Neural cell (in vitro differentiated cells): ENCODE measurements around the gene CCDC68. TPM values are rescaled to one million over a fixed set of nuclear protein-coding genes. Genes with fewer than 3 reads are reported as not detected.

Experiments
- H2AFZ ChIP-seq: fragments of 200-600, 300-800 bp; sonication (generic), shearing (Covaris generic); 2 replicates; pipeline ENCODE4 v1.6.0; 2014; ENCODE audit warnings: low read depth, mild to moderate bottlenecking, antibody characterized with exemption, low read length, moderate library complexity
- H3F3A ChIP-seq: fragments of 200-600 bp; shearing (Covaris generic); 2 replicates; pipeline ENCODE4 v1.6.1; 2016; ENCODE audit warnings: mild to moderate bottlenecking, moderate library complexity, mixed read lengths, antibody characterized with exemption, low read length; ENCODE audit not compliant: insufficient read depth, poor library complexity, severe bottlenecking
- H3K27ac ChIP-seq: fragments of 200-600, 300-800 bp; sonication (generic), shearing (Covaris generic); 2 replicates; pipeline ENCODE4 v1.5.1; 2014; ENCODE audit warnings: mild to moderate bottlenecking, low read length, moderate library complexity
- H3K27me3 ChIP-seq: fragments of 300-800, 200-600 bp; sonication (generic), shearing (Covaris generic); 2 replicates; pipeline ENCODE4 v1.6.0; 2014; ENCODE audit warnings: mild to moderate bottlenecking, low read depth, low read length, moderate library complexity; ENCODE audit not compliant: insufficient read depth
- H3K36me3 ChIP-seq: fragments of 300-800, 200-600 bp; sonication (generic), shearing (Covaris generic); 2 replicates; pipeline ENCODE4 v1.5.1; 2014; ENCODE audit warnings: mild to moderate bottlenecking, antibody characterized with exemption, low read length, moderate library complexity; ENCODE audit not compliant: insufficient read depth
- H3K4me2 ChIP-seq: fragments of 300-800, 200-600 bp; sonication (generic), shearing (Covaris generic); 2 replicates; pipeline ENCODE4 v1.6.0; 2014; ENCODE audit warnings: mild to moderate bottlenecking, low read length
- H3K4me3 ChIP-seq: fragments of 300-800, 200-600 bp; sonication (generic), shearing (Covaris generic); 2 replicates; pipeline ENCODE4 v1.5.1; 2014; ENCODE audit warnings: mild to moderate bottlenecking, low read length, moderate library complexity
- H3K79me2 ChIP-seq: fragments of 200-600 bp; shearing (Covaris generic); replicated peaks from 2 replicates; pipeline ENCODE4 v1.6.0; 2014; ENCODE audit warnings: mild to moderate bottlenecking, low read length, moderate library complexity; ENCODE audit not compliant: insufficient read depth
- H3K9ac ChIP-seq: fragments of 300-800, 200-600 bp; sonication (generic), shearing (Covaris generic); 2 replicates; pipeline ENCODE4 v1.6.1; 2016; ENCODE audit warnings: mild to moderate bottlenecking, low read length, mixed read lengths
- H3K9me2 ChIP-seq: fragments of 200-600 bp; shearing (Covaris generic); 2 replicates; pipeline ENCODE4 v1.6.1; 2016; ENCODE audit warnings: mild to moderate bottlenecking, low read length, mixed read lengths; ENCODE audit not compliant: insufficient read depth
- H3K9me3 ChIP-seq: fragments of 200-600, 300-800 bp; sonication (generic), shearing (Covaris generic); 2 replicates; pipeline ENCODE4 v1.6.1; 2016; ENCODE audit warnings: mild to moderate bottlenecking, mixed run types, low read length, moderate library complexity, mixed read lengths
- H4K20me1 ChIP-seq: fragments of 200-600 bp; shearing (Covaris generic); 2 replicates; pipeline ENCODE4 v1.6.1; 2016; ENCODE audit warnings: mild to moderate bottlenecking, mixed run types; ENCODE audit not compliant: insufficient read depth
- EP300 ChIP-seq: fragments of 450-650 bp; conservative IDR thresholded peaks from 2 replicates; pipeline ENCODE4 v1.6.1; 2014; ENCODE audit warnings: antibody characterized with exemption, mild to moderate bottlenecking, moderate library complexity; ENCODE audit not compliant: poor library complexity, severe bottlenecking
- EZH2 ChIP-seq: fragments of 200-600, 300-800 bp; shearing (Covaris generic), sonication (generic); IDR thresholded peaks from 2 replicates; pipeline ENCODE4 v1.6.1; 2014; ENCODE audit warnings: antibody characterized with exemption, low read length, borderline replicate concordance, mild to moderate bottlenecking; ENCODE audit not compliant: insufficient read depth, poor library complexity, severe bottlenecking
- MXI1 ChIP-seq: fragments of 450-650 bp; conservative IDR thresholded peaks from 2 replicates; pipeline ENCODE4 v1.6.1; 2014; ENCODE audit warnings: antibody characterized with exemption, mild to moderate bottlenecking; ENCODE audit not compliant: poor library complexity, severe bottlenecking
- POLR2AphosphoS5 ChIP-seq: IDR thresholded peaks from 2 replicates; pipeline ENCODE4 v1.6.1; 2012
- RAD21 ChIP-seq: fragments of 450-650 bp; conservative IDR thresholded peaks from 2 replicates; pipeline ENCODE4 v1.6.1; 2014; ENCODE audit warnings: antibody characterized with exemption, mild to moderate bottlenecking, moderate library complexity
- SMC3 ChIP-seq: fragments of 450-650 bp; conservative IDR thresholded peaks from 2 replicates; pipeline ENCODE4 v1.6.1; 2014; ENCODE audit warnings: antibody characterized with exemption, mild to moderate bottlenecking, moderate library complexity; ENCODE audit not compliant: poor library complexity
- TAF1 ChIP-seq: IDR thresholded peaks from 2 replicates; pipeline ENCODE4 v1.6.1; 2012; ENCODE audit warnings: low read depth
- polyA plus RNA-seq: library from polyadenylated mRNA; depleted of rRNA; stranded (reverse); fragments of >200 nt; gene quantifications from 2 replicates; pipeline ENCODE4 v1.2.3, GENCODE V29; 2014
- TF ChIP-seq, protein P1 (sequence below): IDR thresholded peaks from 2 replicates; pipeline ENCODE4 v1.6.1; 2012; ENCODE audit warnings: borderline replicate concordance
- TF ChIP-seq, protein P2 (sequence below): fragments of 450-650 bp; IDR thresholded peaks from 2 replicates; pipeline ENCODE4 v1.5.1; 2014; ENCODE audit warnings: antibody characterized with exemption, mild to moderate bottlenecking, moderate library complexity; ENCODE audit not compliant: poor library complexity, severe bottlenecking

The CCDC68 gene
- polyA plus RNA-seq, 1 donor from 2014 or later, result 0.30 TPM

DNA sequence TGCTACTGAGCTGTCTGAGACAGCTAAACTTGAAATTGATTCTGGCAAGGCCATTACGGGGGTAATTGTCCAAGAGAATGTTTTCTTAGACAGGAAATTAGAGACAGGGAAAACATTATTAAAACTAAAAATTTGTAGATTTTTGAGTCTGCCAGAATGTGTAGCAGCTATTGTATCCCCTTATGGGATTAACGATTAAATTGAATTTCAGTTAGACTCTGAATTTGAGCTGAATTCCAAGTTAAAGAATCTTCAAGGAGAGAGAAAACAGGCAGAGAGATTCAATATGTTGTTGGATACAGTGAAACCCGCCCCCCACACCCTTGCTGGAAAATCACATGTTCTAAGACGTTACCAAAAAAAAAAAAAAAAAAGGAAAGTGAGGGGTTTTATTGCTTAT lies 32.7 kb upstream of the CCDC68 start:
- no peaks in the 10 kb centered on the region for H3K36me3 ChIP-seq
- H3K9me2 ChIP-seq, result no peaks in the 10 kb centered on the region
- H3K9ac ChIP-seq, result no peak overlapping the region
- H3K27me3 ChIP-seq, result no peaks in the 10 kb centered on the region
- H3K4me3 ChIP-seq, result no peak overlapping the region
- H2AFZ ChIP-seq, result no peak overlapping the region
- H3F3A ChIP-seq, result peaks cover 1% of the 10 kb centered on the region
- H3K4me2 ChIP-seq, result no peak overlapping the region
- TF ChIP-seq, protein P1, sequence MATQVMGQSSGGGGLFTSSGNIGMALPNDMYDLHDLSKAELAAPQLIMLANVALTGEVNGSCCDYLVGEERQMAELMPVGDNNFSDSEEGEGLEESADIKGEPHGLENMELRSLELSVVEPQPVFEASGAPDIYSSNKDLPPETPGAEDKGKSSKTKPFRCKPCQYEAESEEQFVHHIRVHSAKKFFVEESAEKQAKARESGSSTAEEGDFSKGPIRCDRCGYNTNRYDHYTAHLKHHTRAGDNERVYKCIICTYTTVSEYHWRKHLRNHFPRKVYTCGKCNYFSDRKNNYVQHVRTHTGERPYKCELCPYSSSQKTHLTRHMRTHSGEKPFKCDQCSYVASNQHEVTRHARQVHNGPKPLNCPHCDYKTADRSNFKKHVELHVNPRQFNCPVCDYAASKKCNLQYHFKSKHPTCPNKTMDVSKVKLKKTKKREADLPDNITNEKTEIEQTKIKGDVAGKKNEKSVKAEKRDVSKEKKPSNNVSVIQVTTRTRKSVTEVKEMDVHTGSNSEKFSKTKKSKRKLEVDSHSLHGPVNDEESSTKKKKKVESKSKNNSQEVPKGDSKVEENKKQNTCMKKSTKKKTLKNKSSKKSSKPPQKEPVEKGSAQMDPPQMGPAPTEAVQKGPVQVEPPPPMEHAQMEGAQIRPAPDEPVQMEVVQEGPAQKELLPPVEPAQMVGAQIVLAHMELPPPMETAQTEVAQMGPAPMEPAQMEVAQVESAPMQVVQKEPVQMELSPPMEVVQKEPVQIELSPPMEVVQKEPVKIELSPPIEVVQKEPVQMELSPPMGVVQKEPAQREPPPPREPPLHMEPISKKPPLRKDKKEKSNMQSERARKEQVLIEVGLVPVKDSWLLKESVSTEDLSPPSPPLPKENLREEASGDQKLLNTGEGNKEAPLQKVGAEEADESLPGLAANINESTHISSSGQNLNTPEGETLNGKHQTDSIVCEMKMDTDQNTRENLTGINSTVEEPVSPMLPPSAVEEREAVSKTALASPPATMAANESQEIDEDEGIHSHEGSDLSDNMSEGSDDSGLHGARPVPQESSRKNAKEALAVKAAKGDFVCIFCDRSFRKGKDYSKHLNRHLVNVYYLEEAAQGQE, result no peak
- TF ChIP-seq TAF1 (no peak), EP300 (no peak), RAD21 (no peak), MXI1 (no peak), EZH2 (no peak), POLR2AphosphoS5 (no peak), SMC3 (no peak)
- TF ChIP-seq, protein P2, sequence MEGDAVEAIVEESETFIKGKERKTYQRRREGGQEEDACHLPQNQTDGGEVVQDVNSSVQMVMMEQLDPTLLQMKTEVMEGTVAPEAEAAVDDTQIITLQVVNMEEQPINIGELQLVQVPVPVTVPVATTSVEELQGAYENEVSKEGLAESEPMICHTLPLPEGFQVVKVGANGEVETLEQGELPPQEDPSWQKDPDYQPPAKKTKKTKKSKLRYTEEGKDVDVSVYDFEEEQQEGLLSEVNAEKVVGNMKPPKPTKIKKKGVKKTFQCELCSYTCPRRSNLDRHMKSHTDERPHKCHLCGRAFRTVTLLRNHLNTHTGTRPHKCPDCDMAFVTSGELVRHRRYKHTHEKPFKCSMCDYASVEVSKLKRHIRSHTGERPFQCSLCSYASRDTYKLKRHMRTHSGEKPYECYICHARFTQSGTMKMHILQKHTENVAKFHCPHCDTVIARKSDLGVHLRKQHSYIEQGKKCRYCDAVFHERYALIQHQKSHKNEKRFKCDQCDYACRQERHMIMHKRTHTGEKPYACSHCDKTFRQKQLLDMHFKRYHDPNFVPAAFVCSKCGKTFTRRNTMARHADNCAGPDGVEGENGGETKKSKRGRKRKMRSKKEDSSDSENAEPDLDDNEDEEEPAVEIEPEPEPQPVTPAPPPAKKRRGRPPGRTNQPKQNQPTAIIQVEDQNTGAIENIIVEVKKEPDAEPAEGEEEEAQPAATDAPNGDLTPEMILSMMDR, result no peak
- H3K79me2 ChIP-seq, result no peaks in the 10 kb centered on the region
- no peak overlapping the region for H3K27ac ChIP-seq
- H4K20me1 ChIP-seq, result no peaks in the 10 kb centered on the region
- no peaks in the 10 kb centered on the region for H3K9me3 ChIP-seq

DNA sequence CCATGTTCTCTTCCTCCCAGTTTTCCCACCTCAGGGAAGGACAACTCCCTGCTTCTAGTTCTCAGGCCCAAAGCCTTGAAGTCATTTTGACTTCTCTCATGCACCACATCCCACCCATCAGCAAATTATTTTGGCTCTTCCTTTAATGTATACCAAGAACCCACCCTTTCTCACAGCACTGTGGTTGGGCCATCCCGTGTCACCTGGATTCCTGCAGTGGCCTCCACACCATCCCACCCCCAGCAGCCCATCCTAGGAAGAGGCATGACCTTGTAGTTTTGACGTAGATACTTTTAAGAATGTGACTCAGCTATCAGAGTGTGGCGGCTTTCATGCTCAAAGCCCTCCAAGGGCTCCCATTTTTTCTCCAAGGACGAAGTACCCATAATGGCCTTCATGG lies 25.6 kb upstream of the CCDC68 start:
- no peak overlapping the region for H3K27ac ChIP-seq
- TF ChIP-seq POLR2AphosphoS5 (no peak), MXI1 (no peak), EP300 (no peak), SMC3 (no peak), RAD21 (no peak), EZH2 (no peak), TAF1 (no peak)
- TF ChIP-seq, protein P1, result no peak
- TF ChIP-seq, protein P2, result no peak
- no peak overlapping the region for H3K4me3 ChIP-seq
- H2AFZ ChIP-seq, result no peak overlapping the region
- no peak overlapping the region for H3K9ac ChIP-seq
- no peaks in the 10 kb centered on the region for H3K79me2 ChIP-seq
- H3K9me2 ChIP-seq, result no peaks in the 10 kb centered on the region
- H3K4me2 ChIP-seq, result no peak overlapping the region
- H4K20me1 ChIP-seq, result no peaks in the 10 kb centered on the region
- H3K9me3 ChIP-seq, result no peaks in the 10 kb centered on the region
- no peaks in the 10 kb centered on the region for H3F3A ChIP-seq
- H3K36me3 ChIP-seq, result no peaks in the 10 kb centered on the region
- H3K27me3 ChIP-seq, result no peaks in the 10 kb centered on the region
